COLO668 (cell line): ENCODE data around the gene PPM1L.
A peak's percentile ranks its signal among the peaks of the same experiment; 100 is the strongest.
"Not testable (repeated sequence)": the region's sequence is repeated elsewhere in the genome, so short reads cannot be mapped to it uniquely, and the experiment has no call there.

Source experiments
- DNase-seq: peaks from one replicate; lab custom pipeline; 2025; ENCODE audit not compliant: unreplicated experiment; lab: John Stamatoyannopoulos, UW

Gene PPM1L

GRCh38 chr3:160755776-160756304 lies at the start of gene PPM1L:
TSS of gene PPM1L (plus strand) at chr3:160756231.
- peak; percentile 71 for DNase-seq

- DNase-seq = peak; percentile 23
Measured at GRCh38 chr3:160707187-160707794, 48.7 kb upstream of the PPM1L start.

GRCh38 chr3:160709477-160710182 lies 46.4 kb upstream of the PPM1L start:
- no peak for DNase-seq

GRCh38 chr3:160713144-160713543 lies 42.9 kb upstream of the PPM1L start:
- not testable (repeated sequence) for DNase-seq

GRCh38 chr3:160719710-160720109 lies 36.3 kb upstream of the PPM1L start:
- no peak for DNase-seq

GRCh38 chr3:160720123-160720746 lies 35.8 kb upstream of the PPM1L start:
- no peak for DNase-seq

- no peak for DNase-seq
Measured at GRCh38 chr3:160722331-160722730, 33.7 kb upstream of the PPM1L start.

- no peak for DNase-seq
Measured at GRCh38 chr3:160725338-160725737, 30.7 kb upstream of the PPM1L start.

- peak; percentile 47 for DNase-seq
Measured at GRCh38 chr3:160735826-160736225, 20.2 kb upstream of the PPM1L start.

GRCh38 chr3:160738048-160738447 lies 18.0 kb upstream of the PPM1L start:
- DNase-seq = no peak

- no peak for DNase-seq
Measured at GRCh38 chr3:160739079-160739478, 17.0 kb upstream of the PPM1L start.

- DNase-seq = no peak
Measured at GRCh38 chr3:160746976-160747375, 9.1 kb upstream of the PPM1L start.

GRCh38 chr3:160747422-160747821 lies 8.6 kb upstream of the PPM1L start:
- no peak for DNase-seq

GRCh38 chr3:160748231-160748630 lies 7.8 kb upstream of the PPM1L start:
- DNase-seq = no peak

GRCh38 chr3:160748787-160749186 lies 7.2 kb upstream of the PPM1L start:
- no peak for DNase-seq

- no peak for DNase-seq
Measured at GRCh38 chr3:160753953-160754352, 2.1 kb upstream of the PPM1L start.

GRCh38 chr3:160754371-160754854 lies 1.6 kb upstream of the PPM1L start:
- DNase-seq = peak; percentile 61

- DNase-seq = peak; percentile 92
Measured at GRCh38 chr3:160754855-160755747, 930 bp upstream of the PPM1L start.

- DNase-seq = no peak
Measured at GRCh38 chr3:160757233-160758106, 1.4 kb downstream of the PPM1L start.
